GM18870 (cell line): ENCODE data around the gene SYNC.
"Not testable (repeated sequence)": the region's sequence is repeated elsewhere in the genome, so short reads cannot be mapped to it uniquely, and the experiment has no call there.

Source experiments
- ATAC-seq: cut with Tn5 transposase; IDR thresholded peaks from one replicate; pipeline ENCODE4 v1.9.1; 2021; ENCODE audit warnings: moderate library complexity; ENCODE audit not compliant: unreplicated experiment

Gene SYNC

DNA sequence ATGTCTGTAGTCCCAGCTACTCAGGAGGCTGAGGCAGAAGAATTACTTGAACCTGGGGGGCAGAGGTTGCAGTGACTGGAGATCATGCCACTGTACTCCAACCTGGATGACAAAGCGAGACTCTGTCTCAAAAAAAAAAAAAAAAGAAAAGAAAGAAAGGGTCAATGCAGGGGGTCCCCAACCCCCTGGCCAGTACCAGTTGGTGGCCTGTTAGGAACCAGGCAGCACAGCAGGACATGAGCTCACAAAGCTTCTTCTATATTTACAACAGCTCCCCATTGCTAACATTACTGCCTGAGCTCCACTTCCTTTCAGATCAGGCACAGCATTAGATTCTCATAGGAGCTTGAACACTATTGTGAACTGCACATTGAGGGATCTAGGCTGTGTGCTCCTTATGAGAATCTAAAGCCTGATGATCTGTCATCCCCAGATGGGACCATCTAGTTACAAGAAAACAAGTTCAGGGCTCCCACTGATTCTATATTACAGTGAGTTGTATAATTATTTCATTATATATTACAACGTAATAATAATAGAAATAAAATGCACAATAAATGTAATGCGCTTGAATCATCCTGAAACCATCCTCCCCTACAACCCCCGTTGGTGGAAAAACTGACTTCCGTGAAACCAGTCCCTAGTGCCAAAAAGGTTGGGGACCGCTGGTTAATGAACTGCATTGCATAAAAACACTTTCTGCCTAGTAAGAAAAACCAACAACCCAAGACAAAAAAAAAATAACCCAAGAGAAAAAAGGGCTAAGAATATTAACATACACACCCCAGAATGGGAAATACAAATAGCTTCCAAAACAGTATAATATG lies 55.0 kb downstream of the SYNC start:
- no peak for ATAC-seq

DNA sequence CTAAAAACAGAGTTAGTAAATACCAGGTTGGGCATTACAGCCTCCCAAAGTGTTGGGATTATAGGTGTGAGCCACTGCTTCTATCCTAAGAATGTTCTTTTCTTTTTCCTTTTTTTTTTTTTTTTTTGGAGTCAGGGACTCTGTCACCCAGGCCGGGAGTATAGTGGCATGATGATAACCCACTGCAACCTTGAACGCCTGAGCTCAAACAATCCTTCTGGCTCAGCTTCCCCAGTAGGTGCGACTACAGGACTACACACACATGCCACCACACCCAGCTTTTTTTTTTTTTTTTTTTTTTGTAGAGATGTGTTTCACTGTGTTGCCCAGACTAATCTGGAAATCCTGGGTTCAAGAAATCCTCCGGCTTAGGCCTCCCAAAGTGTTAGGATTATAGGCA lies 58.1 kb downstream of the SYNC start:
- no peak for ATAC-seq

DNA sequence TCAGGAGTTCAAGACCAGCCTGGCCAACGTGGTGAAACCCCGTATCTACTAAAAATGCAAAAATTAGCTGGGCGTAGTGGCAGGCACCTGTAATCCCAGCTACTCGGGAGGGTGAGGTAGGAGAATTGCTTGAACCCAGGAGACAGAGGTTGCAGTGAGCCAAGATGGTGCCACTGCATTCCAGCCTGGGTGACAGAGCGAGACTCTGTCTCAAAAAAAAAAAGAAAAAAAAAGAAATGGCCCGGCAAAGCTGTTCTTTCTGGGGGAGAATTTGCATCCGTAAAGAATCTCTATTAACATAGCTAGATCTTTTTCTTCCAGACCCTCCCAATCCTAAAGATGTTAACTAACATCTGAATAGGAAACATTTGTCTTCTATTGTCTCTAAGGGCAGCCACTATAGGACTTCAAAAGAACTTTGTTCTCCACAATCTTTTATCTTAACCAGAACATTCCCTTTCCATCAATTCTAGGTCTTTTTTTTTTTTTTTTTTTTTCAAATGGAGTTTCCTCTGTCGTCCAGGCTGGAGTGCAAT lies 60.2 kb downstream of the SYNC start:
- ATAC-seq: not testable (repeated sequence)

DNA sequence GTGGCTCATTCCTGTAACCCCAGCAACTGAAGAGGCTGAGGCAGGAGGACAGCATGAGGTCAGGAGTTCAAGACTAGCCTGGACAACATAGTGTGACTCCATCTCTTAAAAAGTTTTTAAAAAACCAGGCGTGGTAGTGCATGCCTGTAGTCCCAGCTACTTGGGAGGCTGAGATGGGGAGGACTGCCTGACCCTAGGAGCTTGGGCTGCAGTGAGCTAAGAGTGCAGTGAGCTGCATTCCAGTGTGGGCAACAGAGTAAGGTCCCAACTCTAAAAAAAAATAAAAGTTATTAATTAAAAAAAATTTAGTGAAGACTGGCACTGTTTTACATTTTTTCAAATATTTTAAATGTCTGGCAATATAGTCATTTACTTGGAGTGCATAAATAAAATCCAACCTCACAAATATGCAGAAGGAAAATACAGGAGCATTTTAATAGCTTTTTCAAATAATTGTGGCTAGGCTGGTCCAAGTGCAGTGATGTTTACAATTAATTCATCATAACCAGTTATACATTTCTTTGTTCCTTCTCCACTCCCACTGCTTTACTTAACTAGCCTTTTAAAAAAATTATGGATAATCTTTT lies 63.0 kb downstream of the SYNC start:
- no peak for ATAC-seq

- no peak for ATAC-seq
These were observed 65.5 kb downstream of the SYNC start for GRCh38 chr1:32636914-32637645.

DNA sequence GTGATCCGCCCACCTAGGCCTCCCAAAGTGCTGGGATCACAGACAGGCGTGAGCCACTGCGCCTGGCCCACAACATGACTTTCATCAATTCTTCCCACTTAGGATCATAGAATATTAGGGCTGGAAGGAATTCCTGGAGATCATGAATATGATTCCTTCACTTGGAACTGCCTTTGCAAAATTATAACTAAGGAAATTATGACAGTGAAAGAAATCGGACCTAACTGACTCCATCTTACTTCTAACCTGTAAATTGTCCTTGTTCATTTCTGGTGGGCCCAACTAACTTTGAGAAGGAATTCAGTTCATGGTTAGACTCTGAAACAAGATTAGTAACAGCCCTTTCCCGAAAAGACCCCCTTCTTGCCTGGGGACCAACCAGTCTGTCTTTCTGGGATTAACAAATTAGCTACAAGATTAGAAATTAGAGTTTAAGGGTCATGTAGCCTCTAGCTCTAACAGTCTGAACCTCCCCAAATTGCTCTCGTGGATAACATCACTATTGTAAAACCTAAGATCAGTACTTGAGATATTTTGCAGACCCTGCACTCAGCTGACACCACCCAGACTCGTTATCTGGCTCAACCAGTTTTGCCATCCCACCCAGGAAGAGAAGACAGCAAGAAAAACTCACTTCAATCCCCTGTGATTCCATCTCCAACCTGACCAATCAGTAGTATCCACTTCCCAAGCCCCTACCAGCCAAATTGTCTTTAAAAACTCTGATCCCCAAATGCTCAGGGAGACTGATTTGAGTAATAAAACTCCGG lies 66.9 kb downstream of the SYNC start:
- ATAC-seq: no peak

GRCh38 chr1:32632829-32633228 lies 69.7 kb downstream of the SYNC start:
- ATAC-seq: no peak

DNA sequence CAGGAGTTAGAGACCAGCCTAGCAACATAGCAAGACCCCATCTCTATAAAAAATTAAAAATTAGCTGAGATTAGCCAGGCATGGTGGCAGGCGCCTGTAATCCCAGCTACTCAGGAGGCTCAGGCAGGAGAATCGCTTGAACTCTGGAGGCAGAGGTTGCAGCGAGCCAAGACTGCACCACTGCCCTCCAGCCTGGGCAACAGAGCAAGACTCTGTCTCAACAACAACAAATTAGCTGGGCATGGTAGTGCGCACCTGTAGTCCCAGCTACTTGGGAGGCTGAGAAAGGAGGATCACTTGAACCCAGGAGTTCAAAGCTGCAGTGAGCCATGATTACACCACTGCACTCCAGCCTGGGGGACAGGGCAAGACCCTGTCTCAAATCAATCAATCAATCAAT lies 72.4 kb downstream of the SYNC start:
- not testable (repeated sequence) for ATAC-seq
